OCI-LY1 (cell line): ENCODE measurements around the gene SYT5.

Source experiments
- H2AFZ ChIP-seq: fragments of 200-600 bp; sonication (generic), shearing (Covaris generic); 2 replicates; pipeline ENCODE4 v1.6.0; 2014; ENCODE audit warnings: antibody characterized with exemption, mild to moderate bottlenecking, low read length
- H3F3A ChIP-seq: fragments of 200-600 bp; sonication (generic), shearing (Covaris generic); 2 replicates; pipeline ENCODE4 v1.6.0; 2014; ENCODE audit warnings: mild to moderate bottlenecking, antibody characterized with exemption, low read length, moderate library complexity; ENCODE audit not compliant: insufficient read depth
- H3K27ac ChIP-seq: fragments of 200-600 bp; sonication (generic); 2 replicates; pipeline ENCODE4 v1.5.1; 2014; ENCODE audit warnings: low read length, mixed run types, mild to moderate bottlenecking, low read depth; ENCODE audit not compliant: poor library complexity, severe bottlenecking
- H3K27me3 ChIP-seq: fragments of 200-600 bp; sonication (generic); 2 replicates; pipeline ENCODE4 v1.6.0; 2014; ENCODE audit warnings: antibody characterized with exemption, mild to moderate bottlenecking, low read length, moderate library complexity; ENCODE audit not compliant: insufficient read depth
- H3K36me3 ChIP-seq: fragments of 200-600 bp; sonication (generic); 2 replicates; pipeline ENCODE4 v1.6.1; 2014; ENCODE audit warnings: mild to moderate bottlenecking, antibody characterized with exemption, low read length, moderate library complexity, mixed read lengths; ENCODE audit not compliant: insufficient read depth
- H3K4me1 ChIP-seq: fragments of 200-600 bp; sonication (generic); 2 replicates; pipeline ENCODE4 v1.5.1; 2014; ENCODE audit warnings: mild to moderate bottlenecking, low read length, moderate library complexity; ENCODE audit not compliant: insufficient read depth, severe bottlenecking
- H3K4me2 ChIP-seq: fragments of 200-600 bp; sonication (generic), shearing (Covaris generic); 2 replicates; pipeline ENCODE4 v1.6.1; 2014; ENCODE audit warnings: low read length
- H3K4me3 ChIP-seq: fragments of 200-600 bp; sonication (generic); 2 replicates; pipeline ENCODE4 v1.5.1; 2014; ENCODE audit warnings: low read length, low read depth, mild to moderate bottlenecking, mixed read lengths; ENCODE audit not compliant: poor library complexity, severe bottlenecking
- H3K79me2 ChIP-seq: fragments of 200-600 bp; shearing (Covaris generic); 2 replicates; pipeline ENCODE4 v1.6.1; 2016; ENCODE audit warnings: mixed run types, low read length, mixed read lengths; ENCODE audit not compliant: insufficient read depth
- H3K9ac ChIP-seq: fragments of 200-600 bp; sonication (generic), shearing (Covaris generic); 2 replicates; pipeline ENCODE4 v1.6.1; 2014; ENCODE audit warnings: mild to moderate bottlenecking, low read length, mixed read lengths
- H3K9me2 ChIP-seq: fragments of 200-600 bp; sonication (generic), shearing (Covaris generic); 2 replicates; pipeline ENCODE4 v1.6.1; 2014; ENCODE audit warnings: low read depth, mild to moderate bottlenecking, low read length, mixed read lengths
- H3K9me3 ChIP-seq: fragments of 200-600 bp; shearing (Covaris generic); 2 replicates; pipeline ENCODE4 v1.6.1; 2014; ENCODE audit warnings: low read length, mixed read lengths
- H4K20me1 ChIP-seq: fragments of 200-600 bp; sonication (generic), shearing (Covaris generic); 2 replicates; pipeline ENCODE4 v1.6.0; 2016; ENCODE audit warnings: mild to moderate bottlenecking, low read length; ENCODE audit not compliant: insufficient read depth
- CTCF ChIP-seq: fragments of 200-600 bp; sonication (generic), shearing (Covaris generic); IDR thresholded peaks from 2 replicates; pipeline ENCODE4 v1.5.1; 2017; ENCODE audit warnings: mild to moderate bottlenecking, antibody characterized with exemption, low read length, moderate library complexity, mixed read lengths
- EZH2 ChIP-seq: fragments of 200-600 bp; sonication (generic), shearing (Covaris generic); IDR thresholded peaks from 2 replicates; pipeline ENCODE4 v1.8.0; 2017; ENCODE audit warnings: borderline replicate concordance, mixed run types, mild to moderate bottlenecking, antibody characterized with exemption, low read length, moderate library complexity, mixed read lengths

The SYT5 gene

GRCh38 chr19:55196803-55197202 is 16.7 kb upstream of the SYT5 start:
- Histone ChIP-seq H3K9me2 (no peaks in the 10 kb centered on the region), H3K9ac (no peak overlapping the region)

GRCh38 chr19:55193481-55193880 is 13.4 kb upstream of the SYT5 start:
- H3K9ac ChIP-seq, result no peak overlapping the region
- H3K9me3 ChIP-seq, result no peaks in the 10 kb centered on the region
- H3K27me3 ChIP-seq, result peaks cover under 1% of the 10 kb centered on the region; the same call in 1 of the 2 replicates
- no peaks in the 10 kb centered on the region for H3K9me2 ChIP-seq
- H2AFZ ChIP-seq, result no peak overlapping the region
- no peak overlapping the region for H3K4me2 ChIP-seq
- no peak overlapping the region for H3K4me3 ChIP-seq
- no peaks in the 10 kb centered on the region for H4K20me1 ChIP-seq
- H3K4me1 ChIP-seq, result no peaks in the 10 kb centered on the region
- H3K79me2 ChIP-seq, result no peaks in the 10 kb centered on the region
- H3K36me3 ChIP-seq, result no peaks in the 10 kb centered on the region
- TF ChIP-seq EZH2 (no peak), CTCF (no peak)
- no peaks in the 10 kb centered on the region for H3F3A ChIP-seq
- no peak overlapping the region for H3K27ac ChIP-seq

More at GRCh38 chr19:55196803-55197202, 16.7 kb upstream of the SYT5 start:
- peaks cover 7% of the 10 kb centered on the region; the same call in 1 of the 2 replicates for H3K27me3 ChIP-seq
- no peaks in the 10 kb centered on the region for H3K79me2 ChIP-seq
- H4K20me1 ChIP-seq, result no peaks in the 10 kb centered on the region
- TF ChIP-seq CTCF, result no peak
- no peak for TF ChIP-seq EZH2
- no peak overlapping the region for H3K4me2 ChIP-seq
- no peak overlapping the region for H3K27ac ChIP-seq
- no peak overlapping the region for H3K4me3 ChIP-seq
- no peaks in the 10 kb centered on the region for H3F3A ChIP-seq
- H3K4me1 ChIP-seq, result no peaks in the 10 kb centered on the region
- no peak overlapping the region for H2AFZ ChIP-seq
- H3K9me3 ChIP-seq, result no peaks in the 10 kb centered on the region
- H3K36me3 ChIP-seq, result no peaks in the 10 kb centered on the region

- Histone ChIP-seq H2AFZ (no peak overlapping the region), H3K27me3 (no peaks in the 10 kb centered on the region; the same call in 1 of the 2 replicates), H4K20me1 (no peaks in the 10 kb centered on the region), H3K36me3 (no peaks in the 10 kb centered on the region), H3K9me2 (no peaks in the 10 kb centered on the region), H3F3A (no peaks in the 10 kb centered on the region), H3K79me2 (no peaks in the 10 kb centered on the region), H3K9me3 (no peaks in the 10 kb centered on the region), H3K4me2 (no peak overlapping the region), H3K27ac (no peak overlapping the region), H3K9ac (no peak overlapping the region), H3K4me1 (no peaks in the 10 kb centered on the region), H3K4me3 (no peak overlapping the region)
- TF ChIP-seq CTCF (no peak), EZH2 (no peak)
Observed at GRCh38 chr19:55189403-55189835, 9.3 kb upstream of the SYT5 start.
